B cell (primary cell): ENCODE data around the gene ST6GALNAC1. TPM values are rescaled to one million over a fixed set of nuclear protein-coding genes. Genes with fewer than 3 reads are reported as not detected.

Source experiments
- ATAC-seq: fragments of 200-7000 bp; cut with Tn5 transposase; one replicate; pipeline ENCODE4 v1.10.0; 2021; ENCODE audit warnings: low read depth, mild to moderate bottlenecking, moderate number of reproducible peaks, moderate library complexity
- CTCF ChIA-PET: fragments of 350-600 bp; sonication (Branson Sonifier 250); formaldehyde crosslinking; loops from one replicate; lab custom pipeline; 2021; ENCODE audit warnings: antibody characterized with exemption, inconsistent platforms; lab: Charles Lee
- POLR2A ChIA-PET: fragments of 350-600 bp; sonication (Branson Sonifier 250); formaldehyde crosslinking; loops from one replicate; lab custom pipeline; 2021; ENCODE audit warnings: antibody characterized with exemption; lab: Charles Lee
- DNase-seq: peaks from one replicate; pipeline ENCODE4 v3.0.0; 2013
- H2AFZ ChIP-seq: 2 replicates; pipeline ENCODE4 v1.6.1; 2012; ENCODE audit warnings: mild to moderate bottlenecking, low read depth, low read length; ENCODE audit not compliant: insufficient read depth, poor library complexity, severe bottlenecking
- H3K27ac ChIP-seq, 2 donors: 1 replicate in 1 of 2; 2 replicates in 1 of 2; pipeline ENCODE4 v1.5.1; 2012 to 2013; ENCODE audit warnings: low read length in 2 of 2, mild to moderate bottlenecking in 2 of 2, moderate library complexity in 1 of 2
- H3K27me3 ChIP-seq, 4 experiments: fragments of 200-600 bp in 1 of 4; sonication (generic) in 1 of 4; replicated peaks in 1 of 4; 1 replicate in 2 of 4; 2 replicates in 2 of 4; pipeline versions ENCODE4 v1.6.1 to v1.7.0; 2013 to 2016; ENCODE audit warnings: low read length in 3 of 4, mild to moderate bottlenecking in 2 of 4, mixed read lengths in 1 of 4, moderate library complexity in 1 of 4; ENCODE audit not compliant: insufficient read depth in 4 of 4, control insufficient read depth in 3 of 4; ENCODE audit errors: control extremely low read depth in 1 of 4
- H3K36me3 ChIP-seq, 2 experiments: replicated peaks in 1 of 2; 1 replicate in 1 of 2; 2 replicates in 1 of 2; pipeline versions ENCODE4 v1.6.1 to v1.7.1; 2013; ENCODE audit warnings: low read length in 1 of 2; ENCODE audit not compliant: insufficient read depth in 2 of 2, control insufficient read depth in 1 of 2; ENCODE audit errors: control extremely low read depth in 1 of 2, extremely low read depth in 1 of 2
- H3K4me1 ChIP-seq, 2 donors: fragments of 200-600 bp in 1 of 2; sonication (generic) in 1 of 2; 1 replicate in 1 of 2; 2 replicates in 1 of 2; pipeline versions ENCODE4 v1.5.1 to v1.6.1; 2013 to 2017; ENCODE audit warnings: low read length in 2 of 2; ENCODE audit not compliant: control insufficient read depth in 2 of 2, insufficient read depth in 2 of 2
- H3K4me2 ChIP-seq: replicated peaks from 2 replicates; pipeline ENCODE3; 2012; ENCODE audit warnings: mild to moderate bottlenecking, low read depth, low read length; ENCODE audit not compliant: poor library complexity, severe bottlenecking
- H3K4me3 ChIP-seq, 5 experiments: fragments of 200-600 bp in 1 of 5; sonication (generic) in 1 of 5; 1 replicate in 3 of 5; 2 replicates in 2 of 5; pipeline versions ENCODE4 v1.5.1 to v1.7.0; 2011 to 2016; ENCODE audit warnings: low read length in 4 of 5, mild to moderate bottlenecking in 4 of 5, low read depth in 2 of 5, control low read depth in 1 of 5, moderate library complexity in 1 of 5; ENCODE audit not compliant: insufficient read depth in 1 of 5; ENCODE audit errors: control extremely low read depth in 1 of 5, extremely low read depth in 1 of 5
- H3K79me2 ChIP-seq: fragments of 200-600 bp; sonication (generic); one replicate; pipeline ENCODE4 v1.6.0; 2016; ENCODE audit warnings: low read length; ENCODE audit not compliant: control insufficient read depth, insufficient read depth
- H3K9ac ChIP-seq: fragments of 200-600 bp; sonication (generic); 2 replicates; pipeline ENCODE4 v1.6.1; 2017; ENCODE audit warnings: mild to moderate bottlenecking, low read length, moderate library complexity
- H3K9me3 ChIP-seq, 3 donors: one replicate each; pipeline versions ENCODE4 v1.6.1 to v1.7.1; 2013; ENCODE audit warnings: low read length in 2 of 3; ENCODE audit not compliant: control insufficient read depth in 2 of 3, insufficient read depth in 1 of 3; ENCODE audit errors: control extremely low read depth in 1 of 3
- H4K20me1 ChIP-seq: 2 replicates; pipeline ENCODE4 v1.6.0; 2012; ENCODE audit warnings: mild to moderate bottlenecking, low read length; ENCODE audit not compliant: insufficient read depth, control insufficient read depth, poor library complexity, severe bottlenecking
- H3K27ac Mint-ChIP-seq: one replicate; pipeline ENCODE4 v1.8.0; 2021; ENCODE audit warnings: mixed read lengths
- H3K27me3 Mint-ChIP-seq: one replicate; pipeline ENCODE4 v1.8.0; 2021; ENCODE audit warnings: mixed read lengths
- H3K4me1 Mint-ChIP-seq: one replicate; pipeline ENCODE4 v1.8.0; 2021; ENCODE audit warnings: mixed read lengths
- H3K4me3 Mint-ChIP-seq: one replicate; pipeline ENCODE4 v1.8.0; 2021; ENCODE audit warnings: mixed read lengths
- H3K9me3 Mint-ChIP-seq: one replicate; pipeline ENCODE4 v1.8.0; 2022; ENCODE audit warnings: mixed read lengths; ENCODE audit not compliant: insufficient read depth
- EZH2 ChIP-seq: IDR thresholded peaks from 2 replicates; pipeline ENCODE4 v1.6.1; 2012; ENCODE audit warnings: borderline replicate concordance, low read depth, mild to moderate bottlenecking, moderate library complexity, low read length; ENCODE audit not compliant: insufficient read depth, poor library complexity, severe bottlenecking
- WGBS: methylation state at CpG from one replicate; pipeline ENCODE4 v1.1.5; 2013; ENCODE audit warnings: missing lambda C conversion rate; ENCODE audit not compliant: insufficient coverage; 5-methylcytosine and 5-hydroxymethylcytosine counted together
- intact Hi-C: fragments of 100-400 bp; cut with micrococcal nuclease; formaldehyde crosslinking; loops from one replicate; pipeline ENCODE4 v1.10.0; 2022
- polyA plus RNA-seq: library from polyadenylated mRNA; depleted of rRNA; stranded (reverse); fragments of >200 nt; gene quantifications from 2 replicates; pipeline ENCODE4 v1.2.3, GENCODE V29; 2012
- total RNA-seq, 2 donors: library from RNA; stranded (reverse); fragments of 120-200 nt in 1 of 2; gene quantifications; 1 replicate in 1 of 2; 2 replicates in 1 of 2; pipeline versions ENCODE4 v1.2.3 to v1.2.4, GENCODE V29; 2013 to 2022
- TF ChIP-seq, protein P1 (sequence below): fragments of 200-600 bp; IDR thresholded peaks from one replicate; pipeline ENCODE4 v1.8.0; 2022; ENCODE audit warnings: antibody characterized with exemption, mild to moderate bottlenecking

Gene ST6GALNAC1
- total and polyA plus RNA-seq, 2 donors (not counting 1 experiment from before 2014, with no cell fraction given) = not detected

DNA sequence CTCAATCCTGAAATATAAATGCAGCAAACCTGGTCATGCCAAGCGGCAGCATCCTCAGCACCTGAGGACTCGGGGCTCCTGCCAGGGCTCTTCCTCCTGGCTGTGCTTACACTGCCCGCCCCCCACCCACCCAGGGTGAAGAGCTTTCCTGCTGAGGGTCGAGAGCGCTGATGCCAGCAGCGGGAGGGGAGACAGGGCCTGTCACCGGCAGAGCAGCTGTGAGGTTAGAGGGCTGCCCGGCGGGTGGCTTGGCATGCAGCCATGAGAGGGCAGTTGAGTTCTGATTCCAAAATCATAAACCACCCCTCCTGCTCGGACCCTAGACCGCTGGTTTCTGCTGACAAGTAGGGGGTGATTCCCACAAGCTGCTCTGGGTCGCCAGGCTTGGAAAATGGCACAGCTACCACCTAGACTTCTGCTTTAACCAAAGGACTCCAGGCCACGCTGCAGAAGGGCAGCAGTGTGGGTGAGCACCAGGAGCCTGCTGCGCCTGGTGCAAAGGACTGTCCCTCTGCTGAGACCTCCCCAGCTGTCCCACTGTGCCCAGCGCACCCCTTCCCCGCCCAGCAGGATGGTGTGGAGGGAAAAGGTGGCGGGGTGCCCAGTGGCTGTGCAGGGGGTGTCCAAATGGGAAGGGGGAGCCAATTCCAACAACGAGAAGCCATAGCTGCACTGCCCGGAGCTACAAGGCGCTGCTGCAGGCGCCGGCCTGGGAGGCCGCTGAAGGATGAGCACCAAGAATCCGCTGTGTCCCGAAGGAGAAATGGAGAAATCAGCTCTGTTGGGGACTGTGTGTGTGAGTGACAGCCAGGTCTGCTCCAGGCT, 40.6 kb upstream of the ST6GALNAC1 start:
- H3K4me1 Mint-ChIP-seq = no peaks in the 10 kb centered on the region
- Histone ChIP-seq H3K9me3 (no peaks in the 10 kb centered on the region), H3K79me2 (no peaks in the 10 kb centered on the region), H3K36me3 (no peaks in the 10 kb centered on the region), H3K4me3 (no peak overlapping the region), H3K27ac (no peak overlapping the region), H3K27me3 (peaks cover 0 to 5% (median 0%) of the 10 kb centered on the region in 4 experiments), H3K9ac (no peak overlapping the region), H4K20me1 (no peaks in the 10 kb centered on the region), H3K4me1 (no peaks in the 10 kb centered on the region), H3K4me2 (no peak overlapping the region), H2AFZ (no peak overlapping the region)
- H3K27me3 Mint-ChIP-seq = peaks cover 4% of the 10 kb centered on the region
- intact Hi-C loops = no loop called here
- no peak overlapping the region for H3K4me3 Mint-ChIP-seq
- POLR2A ChIA-PET = no interaction called here
- CTCF ChIA-PET = no interaction called here
- H3K9me3 Mint-ChIP-seq = no peaks in the 10 kb centered on the region
- ATAC-seq (no peak), DNase-seq (no peak)
- WGBS = 92% methylated on average over 16 of the region's 25 CpGs
- TF ChIP-seq EZH2 = no peak
- TF ChIP-seq, protein P1, sequence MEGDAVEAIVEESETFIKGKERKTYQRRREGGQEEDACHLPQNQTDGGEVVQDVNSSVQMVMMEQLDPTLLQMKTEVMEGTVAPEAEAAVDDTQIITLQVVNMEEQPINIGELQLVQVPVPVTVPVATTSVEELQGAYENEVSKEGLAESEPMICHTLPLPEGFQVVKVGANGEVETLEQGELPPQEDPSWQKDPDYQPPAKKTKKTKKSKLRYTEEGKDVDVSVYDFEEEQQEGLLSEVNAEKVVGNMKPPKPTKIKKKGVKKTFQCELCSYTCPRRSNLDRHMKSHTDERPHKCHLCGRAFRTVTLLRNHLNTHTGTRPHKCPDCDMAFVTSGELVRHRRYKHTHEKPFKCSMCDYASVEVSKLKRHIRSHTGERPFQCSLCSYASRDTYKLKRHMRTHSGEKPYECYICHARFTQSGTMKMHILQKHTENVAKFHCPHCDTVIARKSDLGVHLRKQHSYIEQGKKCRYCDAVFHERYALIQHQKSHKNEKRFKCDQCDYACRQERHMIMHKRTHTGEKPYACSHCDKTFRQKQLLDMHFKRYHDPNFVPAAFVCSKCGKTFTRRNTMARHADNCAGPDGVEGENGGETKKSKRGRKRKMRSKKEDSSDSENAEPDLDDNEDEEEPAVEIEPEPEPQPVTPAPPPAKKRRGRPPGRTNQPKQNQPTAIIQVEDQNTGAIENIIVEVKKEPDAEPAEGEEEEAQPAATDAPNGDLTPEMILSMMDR = no peak
- no peak overlapping the region for H3K27ac Mint-ChIP-seq

DNA sequence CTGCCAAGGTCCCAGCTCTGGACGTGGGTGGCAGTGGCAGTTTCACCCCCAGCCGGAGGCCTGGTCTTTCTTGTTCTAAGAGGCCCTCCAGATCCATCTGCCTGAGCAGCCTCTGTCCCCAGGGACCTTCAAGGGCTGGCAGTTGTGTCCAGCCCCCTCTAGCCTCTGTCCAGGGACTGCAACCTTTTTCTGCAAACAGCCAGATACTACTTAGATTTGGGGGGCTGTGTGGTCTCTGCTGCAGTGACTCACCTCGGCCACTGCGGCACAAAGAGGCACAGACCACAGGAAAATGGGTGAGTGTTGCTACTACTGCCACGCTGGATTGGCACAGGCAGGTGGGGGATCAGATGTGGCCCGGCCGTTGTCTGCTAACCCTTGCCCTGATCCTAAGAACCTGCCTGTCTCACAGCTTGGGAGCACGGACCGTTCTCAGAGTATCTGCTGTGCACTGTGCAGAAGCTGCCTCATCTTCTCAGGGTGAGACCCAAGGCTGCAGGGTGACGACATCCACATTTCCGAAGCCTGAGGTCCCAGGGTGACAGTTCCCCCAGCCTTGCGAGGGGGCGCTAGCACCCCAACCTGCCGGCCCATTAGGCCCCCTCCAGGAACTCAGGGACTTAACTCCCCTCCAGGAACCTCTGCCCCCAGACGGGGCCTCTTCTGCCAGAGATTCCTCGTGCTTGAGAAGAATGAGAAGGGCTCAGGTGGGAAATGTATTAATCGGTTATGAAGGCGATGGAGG, 39.6 kb upstream of the ST6GALNAC1 start:
- no peaks in the 10 kb centered on the region for H3K4me1 ChIP-seq
- intact Hi-C loops = no loop called here
- Mint-ChIP-seq H3K4me1 (no peaks in the 10 kb centered on the region), H3K9me3 (no peaks in the 10 kb centered on the region), H3K27ac (no peak overlapping the region), H3K27me3 (no peaks in the 10 kb centered on the region), H3K4me3 (no peak overlapping the region)
- H3K79me2 ChIP-seq = no peaks in the 10 kb centered on the region
- no peak overlapping the region for H3K9ac ChIP-seq
- 81% methylated on average over 18 of the region's 18 CpGs for WGBS
- ATAC-seq = no peak
- ChIA-PET CTCF (no interaction called here), POLR2A (no interaction called here)
- no peak overlapping the region for H2AFZ ChIP-seq
- H3K36me3 ChIP-seq = no peaks in the 10 kb centered on the region
- H3K27ac ChIP-seq = no peak overlapping the region
- no peak overlapping the region for H3K4me3 ChIP-seq
- peaks cover 0 to 5% (median 0%) of the 10 kb centered on the region in 4 experiments for H3K27me3 ChIP-seq
- no peak for DNase-seq
- H3K9me3 ChIP-seq = no peaks in the 10 kb centered on the region
- no peak overlapping the region for H3K4me2 ChIP-seq
- TF ChIP-seq, protein P1 = no peak
- H4K20me1 ChIP-seq = no peaks in the 10 kb centered on the region
